ENCODE results near the gene RBX1.
"Not testable (repeated sequence)": the region's sequence is repeated elsewhere in the genome, so short reads cannot be mapped to it uniquely, and the experiment has no call there.

RBX1 gene

DNA sequence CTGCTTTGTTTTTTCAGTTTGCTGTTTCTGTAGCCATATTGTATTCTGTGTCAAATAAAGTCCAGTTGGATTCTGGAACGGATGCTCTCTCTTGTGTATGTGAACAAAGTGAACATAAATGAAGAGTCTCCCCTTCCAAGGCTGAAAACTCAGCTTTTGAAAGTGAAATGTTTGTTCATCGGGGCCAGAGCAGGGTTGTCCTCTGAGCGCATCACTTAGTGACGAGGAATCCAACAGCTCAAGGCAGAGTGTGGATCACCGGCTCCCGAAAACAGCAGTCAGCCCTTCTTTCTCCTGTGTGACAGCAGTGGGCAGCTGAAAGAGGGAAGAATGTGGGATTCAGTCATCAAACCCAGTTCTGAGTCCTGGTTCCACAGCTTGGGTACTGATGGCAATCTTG lies 21.4 kb downstream of the RBX1 start:
- no peak for DNase-seq (ENCODE audit: low spot score)

DNA sequence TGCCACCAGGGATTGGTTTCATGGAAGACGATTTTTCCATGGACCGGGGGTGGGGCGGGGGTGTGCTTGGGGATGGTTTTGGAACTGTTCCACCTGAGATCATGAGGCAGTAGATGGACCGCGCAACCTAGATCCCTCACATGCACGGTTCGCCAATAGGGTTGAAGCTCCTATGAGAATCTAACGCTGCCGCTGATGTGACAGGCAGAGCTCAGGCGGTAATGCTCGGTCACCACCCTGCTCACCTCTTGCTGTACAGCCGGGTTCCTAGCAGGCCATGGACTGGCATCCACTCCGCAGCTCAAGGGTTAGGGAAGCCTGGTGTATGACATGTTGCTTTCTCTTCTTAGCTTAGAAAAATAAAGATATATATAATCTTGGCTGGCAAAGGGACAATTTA lies 22.0 kb downstream of the RBX1 start:
- DNase-seq (ENCODE audit: low spot score) = no peak

DNA sequence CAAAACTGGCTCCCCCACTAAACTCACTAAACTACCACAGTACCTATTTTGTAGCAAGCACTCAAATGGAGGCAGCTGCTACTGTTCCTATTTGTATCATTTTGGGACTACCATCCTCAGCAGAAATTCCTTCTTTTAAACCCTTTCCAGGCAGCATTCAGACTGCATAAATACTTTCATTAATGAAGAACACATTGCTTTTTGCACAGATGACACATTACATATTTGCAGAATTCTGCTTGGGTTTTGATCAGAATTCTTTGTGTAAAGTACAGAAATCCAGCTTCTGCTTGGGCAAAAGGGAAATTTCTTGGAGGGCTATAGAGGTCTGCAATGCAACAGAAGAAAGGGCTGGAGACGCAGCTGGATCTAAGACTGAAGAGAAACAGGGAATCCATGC lies 24.2 kb downstream of the RBX1 start:
- no peak for DNase-seq (ENCODE audit: low spot score)

DNA sequence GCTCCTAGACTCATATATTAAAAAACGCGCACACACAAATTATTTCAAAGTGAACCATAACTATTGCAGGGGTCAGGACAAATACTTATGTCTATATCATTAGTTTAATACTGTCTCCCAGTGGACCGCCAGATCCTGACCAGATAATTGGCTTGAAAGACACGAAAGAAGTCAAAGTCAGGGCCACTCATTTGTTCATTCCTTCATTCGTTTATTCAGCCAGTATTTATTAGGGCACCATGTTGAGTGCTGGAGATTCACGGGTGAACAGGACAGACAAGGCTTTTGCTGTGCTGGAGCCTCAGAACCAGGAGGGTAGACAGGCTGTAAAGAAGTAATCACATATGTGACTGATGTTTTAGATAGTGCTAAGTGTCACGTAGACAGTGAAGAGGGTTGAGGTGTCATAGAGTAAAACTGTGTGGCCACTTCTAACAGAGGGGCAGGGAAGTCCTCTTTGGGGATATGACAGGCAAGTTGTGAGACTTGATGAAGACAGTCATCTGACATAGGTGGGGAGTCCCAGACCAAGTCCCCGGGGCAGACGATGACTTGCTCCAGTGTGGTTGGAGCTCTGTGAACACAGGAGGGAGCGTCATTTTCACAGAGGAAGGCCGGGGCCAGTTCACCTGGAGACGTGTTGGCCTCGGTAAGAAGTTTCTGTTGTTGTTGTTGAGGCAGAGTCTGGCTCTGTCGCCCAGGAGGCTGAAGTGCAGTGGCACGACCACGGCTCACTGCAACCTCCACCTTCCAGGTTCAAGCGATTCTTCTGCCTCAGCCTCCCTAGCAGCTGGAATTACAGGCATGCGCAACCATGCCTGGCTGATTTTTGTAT lies 25.9 kb downstream of the RBX1 start:
- DNase-seq (ENCODE audit: low spot score) = no peak

DNA sequence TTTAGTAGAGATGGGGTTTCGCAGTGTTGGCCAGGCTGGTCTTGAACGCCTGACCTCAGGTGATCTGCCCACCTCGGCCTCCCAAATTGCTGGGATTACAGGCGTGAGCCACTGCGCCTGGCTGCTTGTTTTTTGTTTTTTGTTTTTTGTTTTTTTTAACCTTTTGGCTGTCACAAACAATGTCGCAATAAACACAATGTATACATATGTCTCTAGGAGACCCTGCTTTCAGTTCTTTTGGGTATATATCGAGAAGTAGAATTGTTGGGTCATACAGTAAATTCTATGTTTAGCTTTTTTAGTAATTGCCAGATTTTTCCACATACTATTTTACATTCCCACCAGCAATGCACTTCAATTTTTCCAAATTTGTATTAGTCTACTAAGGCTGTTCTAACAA lies 28.0 kb downstream of the RBX1 start:
- DNase-seq (ENCODE audit: low spot score) = no peak

DNA sequence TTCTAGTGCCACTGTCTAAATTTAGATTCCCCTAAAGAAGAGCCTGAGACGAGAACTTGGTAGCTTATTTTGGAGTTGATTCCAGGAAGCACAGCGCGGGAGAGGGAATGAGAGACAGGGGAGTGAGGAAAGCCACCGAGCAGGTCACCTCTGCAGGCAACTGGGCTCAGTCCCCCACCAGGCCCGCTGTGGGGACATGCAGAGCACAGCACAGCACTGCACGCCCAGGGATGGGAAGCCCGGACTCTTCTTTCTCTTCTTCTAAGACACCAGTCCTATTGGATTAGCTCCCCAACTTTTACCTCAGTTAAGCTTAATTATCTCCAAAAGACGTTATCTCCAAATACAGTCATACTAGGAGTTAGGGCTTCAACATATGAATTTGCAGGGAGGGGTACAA lies 28.7 kb downstream of the RBX1 start:
- DNase-seq (ENCODE audit: low spot score) = no peak

DNA sequence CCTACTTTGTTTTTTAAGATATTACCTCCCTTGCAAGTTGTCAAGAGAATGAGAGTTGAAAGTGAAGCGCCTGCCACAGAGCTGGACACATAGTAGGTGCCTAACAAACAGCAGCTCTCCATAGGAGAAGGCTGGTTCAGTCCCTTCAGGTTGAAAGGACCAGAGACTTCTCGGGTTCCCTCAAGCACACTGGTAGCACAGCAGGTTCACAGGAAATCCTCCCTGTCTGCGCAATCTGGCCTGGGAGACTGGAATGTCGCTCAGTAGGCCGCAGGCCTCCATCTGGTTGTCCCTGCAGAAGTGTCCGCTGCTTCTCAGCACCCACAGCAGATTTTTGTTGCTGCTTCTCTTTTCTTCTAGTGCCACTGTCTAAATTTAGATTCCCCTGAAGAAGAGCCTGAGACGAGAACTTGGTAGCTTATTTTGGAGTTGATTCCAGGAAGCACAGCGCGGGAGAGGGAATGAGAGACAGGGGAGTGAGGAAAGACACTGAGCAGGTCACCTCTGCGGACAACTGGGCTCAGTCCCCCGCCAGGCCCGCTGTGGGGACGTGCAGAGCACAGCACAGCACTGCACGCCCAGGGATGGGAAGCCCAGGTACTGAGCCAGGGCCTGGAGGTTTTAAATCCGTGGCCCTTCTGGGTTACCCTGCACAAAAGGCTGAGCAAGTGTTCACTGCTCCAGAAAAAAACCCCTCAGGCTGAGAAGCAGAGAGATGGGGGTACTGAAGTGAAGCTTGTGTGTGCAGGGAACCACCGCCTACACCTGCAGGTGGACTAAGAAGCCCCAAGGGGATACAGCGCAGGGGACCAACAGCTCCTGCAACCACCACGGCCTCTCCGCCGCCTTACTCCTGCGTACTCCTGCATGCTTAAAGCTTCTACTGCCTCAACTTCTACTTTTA lies 31.6 kb downstream of the RBX1 start:
- peak; percentile 88 for DNase-seq (ENCODE audit: low spot score)

DNA sequence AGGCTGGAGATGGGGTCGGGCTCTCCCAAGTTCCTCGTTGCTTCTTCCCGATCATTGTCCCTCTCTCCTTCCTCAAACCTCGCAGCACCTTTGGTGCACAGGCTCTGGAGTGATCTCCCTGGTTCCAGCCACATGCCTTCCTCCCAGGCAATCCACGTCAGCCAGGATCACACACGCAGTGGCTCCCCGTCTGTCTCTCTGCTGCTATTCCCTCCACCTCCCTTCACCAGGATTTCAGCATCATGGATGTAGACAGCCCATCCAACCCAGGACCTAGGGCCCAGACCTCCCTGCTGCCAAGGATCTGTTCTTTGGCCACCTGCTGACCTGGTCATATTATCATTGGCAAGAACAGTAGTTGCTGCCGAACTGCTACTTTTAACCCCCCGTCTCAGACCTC lies 40.1 kb downstream of the RBX1 start:
- no peak for DNase-seq (ENCODE audit: low spot score)

DNA sequence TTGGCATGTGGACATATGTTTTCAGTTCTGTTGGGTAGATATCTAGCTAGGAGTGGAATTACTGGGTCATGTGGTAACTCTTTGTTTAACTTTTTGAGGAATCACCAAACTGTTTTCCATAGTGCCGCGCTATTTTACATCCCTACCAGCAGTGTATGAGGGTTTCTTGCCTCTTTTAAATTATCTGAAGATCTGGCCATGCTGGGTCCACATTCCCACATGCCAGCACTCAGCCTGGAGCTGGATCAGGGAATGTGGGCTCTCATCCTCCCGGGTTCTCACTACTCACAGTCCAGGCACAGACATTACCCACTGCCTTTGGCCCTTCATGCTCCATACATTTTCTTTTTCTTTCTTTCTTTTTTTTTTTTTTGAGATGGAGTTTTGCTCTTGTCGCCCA lies 44.6 kb downstream of the RBX1 start:
- no peak for DNase-seq (ENCODE audit: low spot score)

DNA sequence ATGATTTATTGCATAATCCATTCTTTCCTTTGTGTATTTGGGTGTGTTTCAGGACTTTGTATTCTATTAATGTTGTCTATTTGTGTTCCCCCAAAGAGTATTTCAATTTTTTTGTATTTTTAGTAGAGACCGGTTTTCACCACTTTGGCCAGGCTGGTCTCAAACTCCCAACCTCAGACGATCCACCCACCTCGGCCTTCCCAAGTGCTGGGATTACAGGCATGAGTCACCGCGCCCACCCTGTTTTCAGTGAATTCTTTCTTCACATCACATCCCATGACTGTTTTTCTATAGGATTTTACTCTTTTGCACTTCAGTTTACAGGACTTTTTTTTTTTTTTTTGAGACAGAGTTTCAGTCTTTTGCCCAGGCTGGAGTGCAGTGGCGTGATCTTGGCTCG lies 46.3 kb downstream of the RBX1 start:
- DNase-seq (ENCODE audit: low spot score) = no peak

DNA sequence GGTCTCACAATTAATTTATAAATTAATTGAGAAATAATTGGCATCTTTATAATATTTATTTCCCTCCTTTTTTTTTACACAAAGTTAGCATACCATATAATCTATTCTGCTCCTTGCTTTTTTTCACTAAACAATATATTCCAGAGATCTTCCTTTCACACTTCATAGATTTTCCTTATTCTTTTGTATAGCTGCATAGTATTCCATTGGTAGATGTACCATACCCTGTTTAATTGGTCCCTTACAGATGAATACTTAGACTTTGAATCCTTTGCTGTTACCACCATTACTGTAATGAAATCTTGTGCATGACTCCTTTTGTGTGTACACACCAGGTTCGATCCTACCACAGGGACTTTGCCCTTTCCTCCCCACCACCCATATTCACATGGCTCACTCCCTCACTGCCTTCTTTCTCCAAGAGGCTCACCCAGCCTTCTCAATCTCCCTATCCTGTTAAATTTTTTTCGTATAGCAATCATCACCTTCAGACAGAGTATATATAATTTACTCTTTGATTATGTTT lies 48.9 kb downstream of the RBX1 start:
- no peak for DNase-seq (ENCODE audit: low spot score)

DNA sequence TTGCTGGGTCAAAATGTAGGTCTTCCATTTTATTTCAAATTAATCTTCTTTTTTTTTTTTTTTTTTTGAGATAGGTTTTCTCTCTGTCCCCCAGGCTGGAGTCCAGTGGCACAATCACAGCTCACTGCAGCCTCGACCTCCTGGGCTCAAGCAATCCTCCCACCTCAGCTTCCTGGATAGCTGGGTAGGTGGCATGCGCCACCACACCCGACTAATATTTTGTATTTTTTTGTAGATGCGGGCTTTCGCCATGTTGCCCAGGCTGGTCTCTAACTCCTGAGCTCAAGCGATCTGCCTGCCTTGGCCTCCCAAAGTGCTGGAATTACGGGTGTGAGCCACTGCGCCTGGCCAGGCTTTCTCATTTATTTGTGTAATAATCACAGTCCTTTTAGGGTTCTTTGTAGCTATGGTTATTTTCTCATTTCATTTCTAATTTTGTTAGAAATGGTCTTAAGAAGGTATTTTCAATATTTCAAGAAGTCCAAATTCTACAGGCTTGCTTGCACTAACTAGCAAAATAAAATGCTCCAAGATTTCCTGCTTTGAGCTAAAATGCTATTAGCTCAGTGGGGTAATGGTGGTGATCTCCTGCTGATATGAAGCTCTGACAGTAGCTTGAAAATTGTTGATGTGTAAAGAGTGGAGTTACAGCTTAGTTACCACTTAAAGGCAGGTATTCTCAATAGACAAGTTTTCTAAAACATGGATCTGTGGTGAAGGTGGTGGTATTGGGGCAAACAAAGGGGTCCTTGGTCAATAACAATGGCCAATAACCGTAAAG lies 50.0 kb downstream of the RBX1 start:
- no peak for DNase-seq (ENCODE audit: low spot score)

DNA sequence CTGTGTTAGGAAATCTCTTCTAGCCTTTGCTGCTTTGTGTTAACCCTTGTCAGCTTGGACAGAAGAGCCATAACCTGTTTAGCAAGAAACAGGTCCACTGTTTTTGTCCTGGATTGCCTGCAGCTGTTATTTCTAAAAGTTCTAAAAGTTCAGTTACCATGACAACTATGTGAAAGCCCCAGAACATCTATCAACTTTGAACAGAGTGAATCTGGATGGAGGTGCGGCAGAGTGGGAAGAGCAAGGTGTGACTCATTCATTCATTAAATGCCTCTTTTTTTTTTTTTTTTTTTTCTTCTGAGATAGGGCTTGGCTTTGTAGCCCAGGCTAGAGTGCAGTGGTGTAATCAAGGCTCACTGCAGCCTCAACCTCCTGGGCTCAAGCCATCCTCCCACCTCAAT lies 50.5 kb downstream of the RBX1 start:
- no peak for DNase-seq (ENCODE audit: low spot score)

DNA sequence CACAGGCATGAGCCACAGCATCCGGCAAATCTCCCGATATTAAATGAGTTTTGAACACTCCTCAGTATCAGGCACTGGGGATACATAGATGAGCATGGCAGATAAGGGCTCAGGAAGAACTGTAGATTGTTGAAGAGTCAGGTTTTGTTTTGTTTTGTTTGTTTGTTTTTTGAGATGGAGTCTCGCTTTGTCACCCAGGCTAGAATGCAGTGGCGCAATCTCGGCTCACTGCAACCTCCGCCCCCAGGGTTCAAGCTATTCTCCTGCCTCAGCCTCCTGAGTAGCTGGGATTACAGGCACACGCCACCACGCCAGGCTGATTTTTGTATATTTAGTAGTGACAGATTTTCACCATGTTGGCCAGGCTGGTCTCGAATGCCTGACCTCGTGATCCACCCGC lies 51.2 kb downstream of the RBX1 start:
- DNase-seq (ENCODE audit: low spot score) = not testable (repeated sequence)

DNA sequence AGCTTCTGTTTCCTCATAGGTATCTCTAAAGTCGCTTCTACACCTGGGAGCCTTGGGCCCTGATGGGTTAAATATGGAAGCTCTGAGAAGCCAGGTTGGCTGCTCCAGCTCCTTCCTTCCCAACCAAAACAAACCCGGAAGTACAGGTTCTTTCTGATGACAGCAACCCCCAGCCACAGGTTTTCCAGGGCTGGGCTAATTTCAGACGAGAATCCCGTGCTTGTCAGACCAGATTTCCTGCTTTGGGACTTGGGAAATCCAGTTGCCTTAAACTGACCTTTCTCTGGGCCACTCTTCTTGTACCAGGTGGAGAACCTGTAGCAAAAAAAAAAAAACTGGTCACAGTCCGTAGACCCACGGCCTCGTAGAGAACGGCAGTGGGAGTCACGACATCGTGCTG lies 51.9 kb downstream of the RBX1 start:
- DNase-seq (ENCODE audit: low spot score) = no peak

DNA sequence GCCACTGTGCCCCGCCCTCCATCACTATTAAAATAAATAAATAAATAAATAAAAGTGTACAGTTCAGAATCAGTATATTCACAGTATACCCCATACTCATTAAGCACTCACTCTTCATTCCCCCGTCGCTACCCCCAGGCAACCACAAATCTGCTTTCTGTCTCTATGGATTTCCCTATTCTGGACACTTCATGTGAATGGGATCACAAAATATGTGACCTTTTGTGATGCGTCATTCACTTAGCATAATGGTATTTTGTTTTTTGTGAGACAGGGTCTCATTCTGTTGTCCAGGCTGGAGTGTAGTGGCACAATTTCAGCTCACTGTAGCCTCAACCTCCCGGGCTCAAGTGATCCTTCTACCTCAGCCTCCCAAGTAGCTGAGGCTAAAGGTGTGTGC lies 52.8 kb downstream of the RBX1 start:
- DNase-seq (ENCODE audit: low spot score) = no peak

DNA sequence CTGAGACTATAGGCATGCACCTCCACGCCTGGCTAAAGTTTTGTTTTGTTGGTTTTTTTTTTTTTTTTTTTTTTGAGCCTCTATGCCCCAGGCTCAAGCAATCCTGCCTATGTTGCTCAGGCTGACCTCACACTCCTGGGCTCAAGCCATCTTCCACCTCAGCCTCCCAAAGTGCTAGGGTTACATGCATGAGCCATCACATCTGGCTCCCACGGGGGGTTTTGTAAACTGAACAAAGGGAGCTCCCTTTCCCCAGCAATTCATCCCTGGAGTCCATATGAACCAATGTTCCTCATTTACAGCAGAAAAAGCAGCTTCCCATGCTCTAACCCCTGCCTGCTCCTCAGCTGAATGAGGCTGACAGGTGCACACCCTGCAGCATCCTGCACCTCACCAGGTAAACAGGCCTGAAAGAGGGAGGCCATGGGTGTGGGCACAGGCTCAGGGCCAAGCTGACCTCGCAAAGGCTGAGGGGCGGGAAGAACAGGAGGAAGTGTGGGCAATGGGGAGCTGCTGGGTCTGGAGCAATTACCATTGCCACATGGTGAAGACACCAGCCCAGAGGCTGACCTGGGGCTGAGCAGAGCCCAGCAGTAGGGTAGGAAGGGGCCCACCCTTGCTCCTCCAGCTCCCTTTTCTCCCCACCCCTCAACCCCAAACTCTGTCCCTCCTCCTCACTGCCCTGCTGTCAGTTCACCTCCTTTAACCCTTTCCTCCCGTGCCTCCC lies 58.2 kb downstream of the RBX1 start:
- no peak for DNase-seq (ENCODE audit: low spot score)

DNA sequence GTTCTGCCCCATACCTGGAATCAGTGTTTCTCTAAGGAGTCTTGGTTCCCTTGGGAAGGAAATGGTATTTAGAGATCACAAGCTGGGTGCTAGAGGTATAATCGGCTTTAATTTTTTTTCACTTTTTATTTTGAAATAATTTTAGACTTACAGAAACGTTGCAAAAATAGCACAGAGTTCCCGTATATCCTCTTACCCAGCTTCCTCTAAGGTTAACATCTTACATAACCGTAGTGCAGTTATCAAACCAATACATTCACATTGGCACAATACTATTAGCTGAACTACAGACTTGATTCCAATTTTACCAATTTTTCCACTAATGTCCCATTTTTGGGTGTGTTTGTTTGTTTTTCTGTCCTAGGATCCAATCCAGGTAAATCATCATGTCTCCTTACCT lies 63.8 kb downstream of the RBX1 start:
- DNase-seq (ENCODE audit: low spot score) = no peak

DNA sequence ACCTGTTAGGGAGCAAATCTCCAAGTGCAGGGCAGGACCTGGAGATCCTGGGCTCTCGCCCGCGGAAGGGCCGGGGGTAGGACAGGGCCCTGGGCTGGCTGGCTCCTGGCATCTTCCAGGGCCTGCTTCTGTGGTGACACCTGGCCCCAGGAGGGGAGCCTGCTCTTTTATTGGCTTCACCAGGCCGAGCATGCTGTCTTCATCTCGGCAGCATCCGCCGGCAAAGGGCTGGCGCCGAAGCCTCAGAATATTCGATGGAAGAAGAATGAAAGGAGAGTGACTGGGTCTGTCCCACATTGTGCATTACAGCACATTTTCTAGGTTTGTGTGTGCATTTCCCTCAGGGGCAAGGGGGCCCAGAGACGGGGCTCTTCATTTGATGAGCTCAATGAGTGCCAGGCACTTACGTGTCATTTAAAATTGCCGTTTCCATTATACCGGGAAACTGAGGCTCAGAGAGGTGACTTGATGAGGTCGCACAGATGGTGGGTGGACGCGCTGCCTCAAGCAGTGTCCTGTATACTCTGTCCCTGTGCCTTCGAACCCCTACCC lies 70.0 kb downstream of the RBX1 start:
- no peak for DNase-seq (ENCODE audit: low spot score)

DNA sequence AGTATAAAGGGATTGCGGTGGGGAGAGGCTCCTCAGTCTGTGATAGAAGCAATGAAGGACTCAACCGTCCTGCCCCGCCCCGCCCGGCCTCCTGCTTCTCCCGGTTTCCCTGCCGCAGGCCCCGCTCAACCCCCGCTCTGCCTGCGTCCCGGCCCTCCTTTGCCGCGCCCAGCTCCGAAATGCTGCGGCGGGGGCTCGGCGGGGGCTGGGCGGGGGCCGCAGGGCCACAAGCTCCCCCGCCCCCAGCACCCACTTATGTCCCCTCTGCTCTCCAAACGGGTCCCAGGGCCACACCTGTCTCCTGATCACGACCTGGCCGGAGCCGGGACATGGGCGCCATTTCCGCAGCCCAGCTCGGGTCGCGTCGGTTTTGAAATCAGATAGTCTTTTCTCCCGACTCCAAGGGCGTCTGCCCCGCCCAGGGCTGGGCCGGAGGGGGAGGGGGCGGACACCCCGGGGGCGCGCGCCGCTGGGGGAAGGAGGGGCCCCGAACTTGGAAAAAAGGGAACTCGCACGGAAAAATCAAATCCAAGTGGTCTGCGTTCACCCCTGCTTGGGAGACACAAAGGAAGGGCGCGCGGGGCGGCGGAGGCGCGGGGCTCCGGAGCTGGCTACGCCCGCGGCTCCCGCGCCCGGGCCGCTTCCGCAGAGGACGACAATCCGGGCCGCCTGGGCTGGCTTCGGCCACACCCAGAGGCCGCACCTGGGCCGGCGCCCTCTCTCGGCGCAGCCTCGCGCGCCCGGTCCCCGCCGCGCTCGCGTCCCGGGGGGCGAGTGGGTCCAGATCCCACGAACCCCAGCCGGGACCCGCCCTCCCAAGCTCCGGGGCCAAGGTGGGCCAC lies 70.7 kb downstream of the RBX1 start:
- DNase-seq (ENCODE audit: low spot score) = peak; percentile 55

All from germinal center (tissue), 1 donor.